Effector CD8-positive, alpha-beta T cell (primary cell): ENCODE results near the gene TEX22.

Experiments used
- DNase-seq: peaks from one replicate; lab custom pipeline; 2025; lab: John Stamatoyannopoulos, UW

Gene TEX22

DNA sequence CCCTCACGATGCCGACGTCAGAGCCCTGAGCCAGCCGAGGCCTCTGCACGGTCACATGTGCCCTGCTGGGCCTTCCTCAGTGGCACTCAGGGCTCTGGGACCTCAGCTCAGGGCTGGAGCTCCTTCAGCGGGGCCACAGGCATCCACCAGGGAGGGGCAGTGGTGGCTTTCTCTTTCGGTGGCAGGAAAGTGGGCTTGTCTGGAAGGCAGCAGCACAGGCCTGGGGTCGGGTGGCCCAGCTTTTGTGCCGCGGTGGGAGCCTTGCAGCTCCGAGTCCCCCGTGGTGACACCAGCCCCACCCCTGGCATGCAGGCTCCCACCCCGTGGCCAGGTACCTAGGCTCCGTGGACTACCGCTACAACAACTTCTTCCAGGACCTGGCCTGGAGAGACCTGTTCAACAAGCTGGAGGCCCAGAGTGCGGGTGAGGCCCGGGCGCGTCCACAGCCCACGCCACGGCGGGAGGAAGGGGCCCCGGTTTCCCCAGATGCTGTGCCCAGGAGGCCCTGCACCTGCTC is 14.2 kb upstream of the TEX22 start:
- no peak for DNase-seq

DNA sequence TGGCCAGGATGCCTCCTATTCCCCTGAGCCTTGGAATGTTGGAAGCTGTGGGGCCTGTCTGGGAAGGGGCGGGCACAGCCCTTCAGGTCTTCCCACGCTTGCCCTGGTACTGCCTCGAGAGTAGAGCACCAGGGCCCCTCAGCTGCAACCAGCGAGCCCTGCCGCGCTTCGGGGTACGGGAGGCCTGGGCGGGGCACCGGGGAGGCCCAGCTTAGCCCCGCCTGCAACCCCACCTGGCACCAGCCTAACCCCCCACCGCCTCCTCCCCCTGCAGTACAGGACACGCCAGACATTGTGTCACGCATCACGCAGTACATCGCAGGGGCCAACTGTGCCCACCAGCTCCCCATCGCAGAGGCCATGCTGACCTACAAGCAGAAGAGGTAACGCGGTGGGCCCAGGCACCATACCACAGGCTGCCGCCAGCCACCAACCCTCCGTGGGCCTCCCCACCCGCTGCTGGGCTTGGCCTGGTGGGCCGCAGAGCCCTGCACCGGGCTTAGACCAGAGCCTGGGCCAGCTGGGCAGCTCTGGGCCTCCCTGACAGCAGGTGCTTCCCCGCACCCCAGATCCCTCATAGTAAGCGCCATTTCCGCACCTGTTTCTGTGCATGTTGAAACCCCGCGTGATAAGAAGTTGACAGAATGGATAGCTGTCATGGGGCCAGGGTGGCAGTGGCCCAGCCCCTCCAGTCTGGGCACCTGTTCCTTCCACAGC is 13.6 kb upstream of the TEX22 start:
- DNase-seq = no peak

DNA sequence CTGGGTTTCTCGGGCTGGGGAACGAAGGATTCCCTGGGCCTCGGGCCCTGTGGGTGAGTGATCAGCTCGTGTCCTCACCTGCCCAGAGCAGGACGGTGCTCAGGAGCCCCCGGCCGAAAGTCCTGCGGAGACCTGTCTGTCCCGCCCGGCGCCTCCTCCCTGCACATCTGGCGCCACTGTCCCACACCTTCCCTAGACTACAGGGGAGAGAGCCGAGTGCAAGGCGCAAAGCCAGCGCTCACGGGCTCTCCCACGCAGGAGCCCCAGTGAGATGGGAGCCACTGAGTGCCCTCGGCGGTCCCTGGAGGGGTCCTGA is 13.1 kb upstream of the TEX22 start:
- DNase-seq = no peak

DNA sequence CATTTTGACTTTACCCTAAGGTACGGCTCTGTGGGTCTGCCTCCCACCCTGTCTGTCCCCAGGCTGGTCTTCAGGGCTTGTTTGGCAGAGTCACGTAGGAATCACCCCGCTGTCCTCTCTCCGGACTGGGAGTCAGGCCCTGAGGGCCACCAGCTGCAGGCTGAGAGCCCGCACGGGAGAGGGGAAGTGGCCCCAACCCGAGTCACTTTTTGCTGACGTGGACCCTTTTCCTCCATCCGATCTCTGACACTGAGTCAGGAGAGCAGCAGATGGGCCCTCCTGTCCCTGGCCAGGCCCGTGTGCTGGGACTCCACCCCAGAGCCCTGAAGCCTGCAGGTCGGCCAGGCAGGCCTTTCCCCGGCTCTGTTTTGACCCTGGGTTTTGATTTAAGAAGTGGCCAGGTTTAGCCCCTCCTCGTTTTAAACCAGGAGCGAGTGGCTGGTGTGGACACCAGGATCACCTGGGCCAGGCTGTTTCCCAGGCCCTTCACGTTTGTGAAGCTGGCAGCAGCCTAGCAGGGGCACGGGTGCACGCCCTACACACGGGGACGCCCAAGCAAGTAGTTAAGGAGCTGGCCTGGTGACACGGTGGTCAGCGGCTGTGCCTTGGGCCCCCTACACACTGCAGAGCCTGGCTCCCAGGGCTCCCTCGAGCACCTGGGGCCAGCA is 12.5 kb upstream of the TEX22 start:
- DNase-seq = no peak

DNA sequence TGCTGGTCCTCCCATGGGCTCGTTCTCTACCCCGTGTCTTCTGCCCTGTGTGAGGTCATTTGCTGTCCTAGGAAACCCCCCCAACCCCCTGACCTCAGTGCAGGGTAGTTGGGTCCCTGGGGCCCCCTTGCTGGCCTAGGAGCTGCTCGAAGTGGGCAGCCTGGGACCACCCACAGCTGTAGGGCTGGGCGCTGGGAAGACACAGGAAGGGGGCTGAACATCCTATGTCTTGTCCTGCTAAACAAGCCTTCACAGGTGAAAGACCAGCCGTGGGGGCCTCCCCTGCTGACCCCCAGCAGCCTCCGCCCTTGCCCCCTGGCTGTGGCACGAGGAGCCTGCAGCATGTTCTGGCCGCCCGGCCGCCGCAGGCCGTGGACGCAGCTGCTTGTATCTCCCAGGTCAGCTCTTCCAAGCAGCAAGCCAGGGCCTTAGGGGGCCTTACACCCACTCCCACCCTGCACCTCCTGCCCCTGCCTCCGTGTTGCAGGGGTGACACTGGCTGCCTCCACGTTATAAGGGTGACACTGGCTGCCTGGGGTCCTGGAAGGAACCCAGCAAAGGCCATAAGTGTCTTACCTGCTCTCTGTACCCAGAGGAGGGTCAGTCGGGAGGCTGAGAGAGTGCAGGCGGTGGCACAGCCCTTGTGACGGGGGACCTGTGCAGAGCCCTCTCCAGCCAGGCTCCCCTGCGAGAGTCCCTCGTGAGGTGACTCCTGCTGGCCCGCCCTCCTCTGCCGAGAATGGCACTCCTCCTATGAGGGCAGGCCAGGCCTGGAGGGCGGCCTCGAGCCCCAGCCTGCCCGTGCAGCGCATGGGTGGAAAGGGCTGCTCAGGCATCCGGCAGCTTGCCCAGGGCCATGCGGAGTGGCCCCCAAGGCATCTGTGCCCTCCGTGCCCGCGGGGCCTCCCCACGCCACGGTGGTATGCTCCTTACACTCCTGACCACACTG is 11.5 kb upstream of the TEX22 start:
- no peak for DNase-seq

DNA sequence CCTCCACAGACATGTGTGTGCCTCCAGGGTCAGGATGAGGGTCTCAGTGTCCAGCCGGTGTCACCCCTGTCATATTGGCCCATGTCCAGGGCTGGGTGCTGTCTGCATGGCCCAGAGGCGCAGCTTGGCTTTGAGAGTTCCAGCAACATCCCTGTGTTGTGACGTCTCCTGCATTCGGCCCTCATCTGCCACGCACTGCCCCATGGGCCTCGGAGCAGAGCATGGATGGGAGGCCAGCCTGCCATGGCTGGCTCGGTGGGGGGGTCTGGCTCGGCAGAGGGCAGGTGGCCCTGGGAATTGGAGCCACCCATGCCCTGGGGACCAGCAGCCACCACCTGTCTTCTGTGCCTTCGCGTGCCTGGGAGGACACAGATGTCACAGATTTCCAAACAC is 10.8 kb upstream of the TEX22 start:
- no peak for DNase-seq

DNA sequence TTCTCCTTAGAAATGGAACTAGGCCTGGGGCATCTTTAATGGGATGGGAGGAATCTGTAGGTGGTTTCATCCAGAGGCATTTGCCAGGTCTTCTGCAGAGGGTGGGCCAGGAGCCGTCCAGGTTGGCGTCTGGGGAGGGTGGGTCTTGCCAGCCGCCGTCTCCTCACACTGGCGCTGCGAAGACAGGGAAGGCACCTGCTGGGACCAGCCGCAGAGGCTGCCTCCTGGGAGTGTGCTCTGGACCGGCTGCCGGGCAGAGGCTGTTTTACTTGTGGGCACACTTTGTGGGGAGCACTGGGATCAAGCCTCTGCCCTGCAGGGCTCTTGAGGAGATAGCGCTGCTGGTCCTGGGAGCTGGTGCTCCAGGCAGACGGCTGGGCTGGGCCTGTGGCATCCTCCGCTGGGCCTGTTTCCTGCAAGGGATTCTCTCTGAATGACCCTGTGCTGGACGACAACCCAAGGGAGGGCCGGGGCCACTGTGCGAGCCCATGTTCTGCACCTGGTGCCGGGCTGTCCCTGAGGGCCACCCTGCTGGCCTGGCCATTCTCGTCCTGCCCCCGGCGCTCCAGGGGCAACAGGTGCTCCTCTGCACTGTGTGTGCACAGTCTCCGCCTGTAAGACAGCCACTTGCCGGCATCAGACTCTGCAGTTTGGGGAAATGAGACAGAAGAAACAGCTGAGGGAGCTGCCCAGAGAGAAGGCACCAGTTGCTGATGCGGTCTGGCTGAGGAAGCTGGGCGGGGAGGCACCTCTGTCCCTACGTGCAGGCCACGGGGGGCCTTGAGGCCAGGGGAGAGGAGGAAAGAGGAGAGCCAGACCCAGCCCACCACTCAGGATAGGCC is 10.0 kb upstream of the TEX22 start:
- no peak for DNase-seq

GRCh38 chr14:105388976-105389375 is 9.4 kb upstream of the TEX22 start:
- DNase-seq = no peak

DNA sequence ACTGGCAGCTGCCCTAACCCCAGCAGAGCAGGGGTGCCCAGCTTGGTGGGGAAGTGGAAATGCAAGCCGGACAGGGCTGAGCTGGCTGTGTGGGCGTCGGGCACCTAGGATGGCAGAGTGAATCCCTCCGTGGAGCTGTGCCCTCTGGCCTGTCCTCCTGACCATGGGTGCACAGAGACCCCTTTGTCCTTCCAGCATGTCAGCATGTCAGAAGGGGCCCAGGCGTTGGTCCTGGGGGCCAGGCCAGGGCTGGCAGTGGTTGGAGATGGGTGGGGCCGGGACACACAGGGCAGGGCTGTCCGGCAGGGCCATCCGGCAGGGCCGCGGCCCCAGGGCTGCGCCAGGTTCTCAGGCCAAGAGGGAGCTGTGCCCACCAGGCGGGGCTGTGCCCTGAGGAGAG is 8.8 kb upstream of the TEX22 start:
- no peak for DNase-seq

DNA sequence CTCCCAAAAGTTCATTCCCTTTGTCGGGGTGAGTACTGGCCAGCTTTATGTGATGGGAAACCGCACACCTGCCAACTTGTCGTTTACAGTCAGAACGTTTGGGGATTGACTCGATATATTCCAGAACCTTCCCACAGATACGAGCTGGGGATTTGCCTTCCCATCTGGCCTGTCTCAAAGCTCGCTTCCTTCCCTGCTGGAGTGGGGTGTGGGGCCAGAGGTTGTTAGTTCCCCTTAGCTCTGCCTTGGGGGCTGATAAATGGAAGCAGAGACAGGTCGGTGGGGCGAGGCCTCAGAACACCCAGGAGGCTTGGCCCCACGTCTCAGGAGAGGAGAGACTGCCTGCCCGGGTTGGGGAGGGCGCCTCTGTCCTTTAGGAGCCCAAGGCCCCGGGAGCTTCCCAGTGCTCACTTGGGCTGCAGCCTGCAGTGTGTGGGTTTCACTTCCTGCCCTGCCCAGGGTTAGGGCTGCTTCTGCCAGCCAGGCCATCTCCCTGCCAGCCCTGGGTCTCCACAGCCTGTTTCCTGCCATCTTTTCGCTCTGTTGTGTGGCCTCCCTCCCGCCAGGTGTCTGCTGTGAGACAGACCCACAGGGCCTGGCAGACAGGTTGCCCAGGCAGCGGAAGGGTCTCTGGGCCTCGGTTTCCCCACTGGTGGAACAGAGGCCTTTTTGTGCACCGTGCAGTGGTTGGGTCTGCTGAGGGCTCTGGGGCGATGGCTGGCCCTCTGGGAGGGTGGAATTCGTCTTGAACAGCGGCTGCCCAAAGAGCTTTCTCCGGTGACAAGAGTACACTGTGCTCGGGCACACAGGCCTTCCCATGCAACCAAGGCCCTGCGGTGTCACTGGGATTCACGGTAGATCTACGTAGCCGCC is 8.1 kb upstream of the TEX22 start:
- no peak for DNase-seq

DNA sequence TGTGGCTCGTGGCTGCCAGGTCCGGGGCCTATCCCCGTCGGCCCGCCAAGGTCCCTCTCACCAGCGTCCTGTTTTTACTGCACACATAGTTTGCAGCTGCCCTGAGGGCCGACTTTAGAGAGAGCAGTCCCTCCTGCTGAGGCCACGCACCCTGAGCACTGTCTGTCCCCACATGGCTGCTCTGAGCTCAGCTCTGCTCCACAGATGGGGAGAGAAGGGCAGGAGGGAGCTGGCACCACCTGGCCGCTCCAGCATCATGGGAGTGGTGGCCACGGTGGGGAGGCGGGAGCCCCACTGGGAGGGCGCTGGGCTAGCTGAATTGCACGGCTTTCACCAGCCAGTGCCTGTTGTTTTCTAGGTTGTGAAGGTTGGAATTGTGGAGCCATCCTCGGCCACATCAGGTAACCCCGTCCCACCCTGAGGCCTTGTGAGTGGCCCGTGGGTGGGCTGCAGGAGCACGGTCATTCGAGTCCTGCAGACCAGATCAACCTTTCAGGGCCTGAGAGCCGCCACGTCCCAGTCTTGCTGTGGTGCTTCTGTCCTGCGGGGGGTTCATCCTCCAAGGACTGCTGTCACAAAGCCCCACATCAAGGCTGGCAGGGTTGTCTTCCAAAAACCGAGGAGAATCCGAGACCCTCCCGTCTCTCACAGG is 7.4 kb upstream of the TEX22 start:
- DNase-seq = no peak

- DNase-seq = no peak
Measured at GRCh38 chr14:105391541-105391940, 6.8 kb upstream of the TEX22 start.

DNA sequence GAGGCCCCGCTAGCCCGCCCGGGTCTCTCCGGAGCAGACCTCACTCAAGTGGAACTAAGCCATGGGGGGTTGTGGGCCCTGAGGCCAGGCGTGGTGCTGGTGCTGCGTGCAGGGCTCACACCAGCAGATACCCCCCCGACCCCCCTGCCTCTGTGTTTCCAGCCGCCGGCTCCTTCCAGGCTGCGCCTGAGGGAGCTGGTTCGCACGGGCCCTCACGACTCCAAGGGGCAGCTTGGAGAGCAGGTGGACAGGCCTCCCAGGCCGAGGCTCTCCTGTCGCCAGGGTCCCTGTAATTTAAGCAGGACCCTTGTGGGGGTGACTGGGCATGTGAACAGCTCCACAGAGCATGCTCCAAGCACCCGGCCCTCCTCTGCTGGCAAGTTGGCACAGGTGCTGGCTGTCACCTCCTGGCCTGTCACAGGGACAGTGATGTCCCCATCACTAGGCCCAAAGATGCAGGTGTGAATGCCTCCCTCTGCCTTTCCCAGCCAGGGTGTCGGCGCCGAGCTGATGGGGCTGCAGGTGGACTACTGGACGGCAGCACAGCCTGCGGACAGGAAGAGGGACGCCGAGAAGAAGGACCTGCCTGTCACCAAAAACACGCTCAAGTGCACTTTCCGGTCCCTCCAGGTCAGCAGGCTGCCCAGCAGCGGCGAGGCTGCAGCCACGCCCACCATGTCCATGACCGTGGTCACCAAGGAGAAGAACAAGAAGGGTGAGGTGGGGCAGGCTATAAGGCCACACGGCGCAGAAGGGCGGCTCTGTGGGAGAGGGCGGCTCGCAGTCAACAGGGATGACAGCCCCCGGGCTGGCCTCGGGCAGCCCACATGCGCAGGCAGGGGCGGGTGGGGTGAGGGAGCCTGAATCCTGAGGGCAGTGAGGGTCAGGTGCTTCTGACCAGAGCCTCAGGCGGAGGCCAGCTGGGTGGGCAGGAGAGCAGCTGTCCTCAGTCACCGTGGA is 5.9 kb upstream of the TEX22 start:
- no peak for DNase-seq

- DNase-seq = no peak
Measured at GRCh38 chr14:105393151-105393550, 5.2 kb upstream of the TEX22 start.

DNA sequence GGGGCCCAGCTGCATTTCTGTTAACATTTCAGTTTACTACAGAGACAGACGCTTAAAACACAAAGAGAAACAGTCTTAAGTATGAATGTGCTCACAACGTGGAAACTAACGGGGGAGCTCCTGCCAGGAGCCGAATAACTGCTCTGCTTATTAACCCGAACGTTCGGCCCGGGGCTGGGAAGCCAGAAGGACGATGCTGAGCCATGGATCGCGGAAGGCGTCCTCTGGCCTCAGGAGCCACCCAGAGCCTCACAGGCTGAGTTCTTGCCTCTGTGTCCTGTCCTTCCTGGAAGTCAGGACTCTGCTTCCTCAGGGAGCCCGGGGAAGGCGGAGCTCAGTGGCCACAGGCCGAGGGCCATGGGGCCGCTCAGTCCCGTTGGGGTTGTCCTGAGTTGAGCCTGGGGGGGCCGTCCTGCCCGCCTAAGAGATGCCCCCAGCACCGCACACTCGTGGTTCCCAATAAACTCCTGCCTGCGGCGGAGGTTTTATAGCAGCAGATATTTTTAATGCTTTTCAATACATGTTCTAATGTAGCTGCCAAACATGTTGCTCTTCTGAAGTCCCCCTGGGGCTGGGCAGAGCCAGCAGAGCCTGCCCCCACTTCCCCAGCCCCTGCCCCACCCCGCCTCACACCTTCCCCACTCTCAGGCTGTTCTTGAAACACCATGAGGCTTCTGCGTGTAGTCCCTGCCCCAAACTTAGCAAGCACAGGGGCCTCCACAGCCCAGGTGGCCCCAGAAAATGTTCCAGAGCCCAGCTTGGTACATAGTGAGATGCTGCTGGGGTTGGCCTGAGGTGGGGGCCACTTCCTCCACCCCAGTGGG is 3.4 kb upstream of the TEX22 start:
- no peak for DNase-seq

DNA sequence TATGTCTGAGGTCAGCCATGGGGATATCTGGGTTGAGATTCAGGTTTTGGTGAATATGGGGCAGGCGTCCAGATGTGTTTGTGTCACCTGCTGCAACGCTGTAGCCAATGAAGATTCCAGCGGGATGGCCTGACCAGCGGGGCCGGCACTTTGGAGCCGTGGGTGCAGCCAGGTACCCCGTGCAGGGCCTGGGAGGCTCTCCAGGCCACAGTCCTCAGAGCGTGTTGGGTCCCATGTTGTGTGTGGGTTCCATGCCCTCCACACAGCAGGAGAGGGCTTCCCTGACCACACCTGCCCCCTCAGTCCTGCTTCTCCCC is 2.8 kb upstream of the TEX22 start:
- no peak for DNase-seq

- DNase-seq = no peak
Measured at GRCh38 chr14:105397350-105397931, 897 bp upstream of the TEX22 start.
